ENCODE measurements around the gene CADPS2.

CADPS2 gene

DNA sequence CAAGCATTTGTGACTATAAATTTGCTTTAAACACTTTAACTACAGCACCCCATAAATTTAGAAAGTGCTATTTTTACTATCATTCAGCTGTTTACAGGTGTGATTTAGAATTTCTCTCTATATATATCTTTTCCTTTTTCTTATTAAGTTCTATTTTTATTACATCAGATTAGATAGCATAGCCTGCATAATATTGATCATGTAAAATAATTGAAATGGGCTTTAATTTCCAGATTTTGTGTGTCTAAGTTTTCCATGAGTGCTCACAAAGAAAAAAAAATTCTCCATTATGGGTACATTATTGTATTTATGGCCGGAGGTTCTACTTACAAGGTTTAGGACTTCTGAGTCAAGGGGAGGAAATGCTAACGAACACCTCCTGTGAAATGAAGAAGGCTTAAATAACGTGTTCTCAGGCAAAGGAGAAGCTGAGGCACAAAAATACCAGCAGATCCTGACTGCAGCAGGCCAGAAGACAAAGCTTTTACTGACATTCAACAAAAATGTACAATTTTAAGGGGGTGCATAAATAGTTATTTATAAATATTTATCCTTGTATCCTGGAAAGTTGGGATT, 301.5 kb downstream of the CADPS2 start:
- DNase-seq = no peak

DNA sequence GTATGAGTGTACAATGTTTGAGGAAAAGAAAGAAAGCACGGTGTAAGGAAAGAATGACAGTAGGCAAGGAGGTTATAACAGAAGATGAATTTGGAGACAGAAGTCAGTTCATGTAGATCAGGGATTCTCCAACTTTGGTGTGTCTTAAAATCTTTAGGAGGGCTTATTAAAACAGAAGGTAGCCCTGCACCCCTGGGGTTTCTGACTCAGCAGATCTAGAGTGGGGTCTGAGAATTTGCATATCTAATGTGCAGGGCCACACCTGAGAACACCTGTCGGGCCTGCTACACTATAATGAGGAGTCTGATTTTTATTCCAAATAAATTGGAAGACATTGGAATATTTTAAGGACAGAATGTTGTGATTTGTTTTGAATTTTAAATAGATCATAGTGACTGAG, 307.9 kb downstream of the CADPS2 start:
- no peak for DNase-seq

DNA sequence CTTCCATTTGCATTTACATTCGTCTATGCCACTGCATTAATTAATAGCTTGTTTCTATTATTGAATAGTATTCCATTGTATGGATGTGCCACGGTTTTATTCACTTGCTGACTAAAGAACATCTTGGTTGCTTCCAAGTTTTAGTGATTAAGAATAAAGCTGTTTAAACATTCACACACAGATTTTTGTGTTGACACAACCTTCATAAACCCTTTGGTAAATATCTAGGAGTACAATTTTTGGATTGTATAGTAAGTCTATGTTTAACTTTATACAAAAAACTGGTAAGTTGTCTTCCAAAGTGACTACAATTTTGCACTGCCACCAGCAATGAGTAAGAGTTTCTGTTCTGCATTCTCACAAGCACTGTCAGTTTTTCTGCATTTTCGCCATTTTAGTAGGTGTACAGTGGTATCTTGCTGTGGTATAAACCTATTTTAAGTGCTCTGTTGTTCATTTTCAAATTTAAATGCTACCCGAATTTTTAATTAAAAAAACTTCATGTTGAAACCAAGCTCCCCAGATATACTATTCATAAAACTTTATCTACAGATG, 308.7 kb downstream of the CADPS2 start:
- DNase-seq = no peak

DNA sequence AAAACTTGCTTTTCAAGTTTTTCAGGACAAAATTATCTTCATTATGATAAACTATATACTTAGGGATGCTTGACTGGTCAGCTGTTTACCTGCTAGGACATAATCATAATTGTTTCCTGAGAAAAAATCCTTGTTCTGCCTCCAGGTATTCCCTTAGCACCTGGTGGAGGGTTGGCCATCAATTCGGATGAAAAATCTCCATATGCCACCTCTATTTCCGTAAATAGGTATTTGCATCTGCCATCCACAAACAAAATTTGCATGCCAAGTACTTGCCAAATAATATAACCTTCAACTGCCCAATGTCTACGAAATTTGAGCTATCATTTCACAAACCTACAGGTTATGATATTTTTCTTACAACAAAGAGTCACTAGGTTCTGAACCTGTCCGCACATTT, 313.6 kb downstream of the CADPS2 start:
- DNase-seq = no peak

DNA sequence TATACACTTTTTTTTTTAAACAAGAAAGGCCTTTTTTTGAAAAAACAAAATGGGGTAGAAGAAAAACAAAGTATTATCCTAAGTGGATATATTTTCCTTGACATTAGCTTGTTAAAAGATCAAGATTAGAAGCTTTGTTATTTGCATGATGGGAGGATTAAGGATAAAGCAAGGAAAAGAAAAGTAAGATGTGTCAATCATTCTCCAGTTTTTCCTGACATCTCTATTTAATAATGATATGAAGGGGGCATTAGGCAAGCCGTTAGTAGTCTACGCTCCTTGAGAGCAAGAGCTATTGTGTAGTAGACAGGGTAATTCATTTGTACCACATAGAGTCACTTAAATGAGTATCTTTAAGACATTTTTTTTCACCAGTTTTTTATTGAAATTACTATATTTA, 324.9 kb downstream of the CADPS2 start:
- DNase-seq = no peak

DNA sequence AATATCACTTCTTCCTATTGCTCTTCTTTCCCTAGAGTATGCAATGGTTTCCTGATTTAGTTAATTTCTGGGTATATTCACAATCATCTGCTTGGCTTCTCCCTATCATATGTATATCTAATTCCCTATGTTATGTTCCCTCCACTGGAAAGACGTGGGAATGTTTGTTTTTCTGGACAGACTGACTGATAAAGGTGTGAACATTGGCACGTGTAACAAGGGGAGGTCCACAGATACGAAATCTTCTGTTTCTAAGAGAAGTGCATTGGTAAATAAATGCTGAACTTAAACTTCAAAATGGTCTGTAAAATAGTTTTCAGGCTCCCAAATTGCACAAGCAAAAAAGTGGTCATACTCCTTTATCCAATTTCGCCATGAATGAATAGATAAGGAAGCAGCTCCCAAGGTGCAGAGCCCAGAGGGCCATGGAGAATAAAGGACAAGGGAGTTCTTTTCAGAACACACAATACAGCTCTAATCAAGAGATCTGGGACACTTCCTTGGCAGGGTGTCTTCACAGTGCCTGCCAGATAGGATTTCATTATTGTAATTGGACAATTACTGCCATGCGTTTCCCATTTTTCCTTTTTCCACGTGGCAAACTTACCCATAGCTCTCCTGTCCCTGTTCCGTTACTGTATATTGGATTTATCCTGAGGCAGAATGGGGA, 329.3 kb downstream of the CADPS2 start:
- no peak for DNase-seq

DNA sequence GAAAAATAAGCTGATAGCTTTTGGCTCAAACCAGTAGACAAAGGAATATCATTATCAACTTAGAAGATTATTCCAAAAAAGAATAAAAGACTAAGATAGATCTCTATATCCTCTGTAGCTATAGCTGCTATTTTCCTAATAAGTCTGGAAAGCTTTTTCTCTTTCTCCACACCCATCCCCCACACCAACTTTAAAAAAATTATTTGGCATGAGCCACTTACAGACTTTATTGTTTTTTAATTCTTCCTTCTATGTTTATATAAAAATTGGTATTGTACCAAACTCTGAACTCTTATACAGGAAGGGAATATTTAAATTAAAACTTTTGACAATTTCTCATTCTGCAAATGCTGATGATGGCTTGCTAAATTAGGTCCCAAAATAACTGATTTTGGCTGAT, 330.0 kb downstream of the CADPS2 start:
- DNase-seq = no peak

DNA sequence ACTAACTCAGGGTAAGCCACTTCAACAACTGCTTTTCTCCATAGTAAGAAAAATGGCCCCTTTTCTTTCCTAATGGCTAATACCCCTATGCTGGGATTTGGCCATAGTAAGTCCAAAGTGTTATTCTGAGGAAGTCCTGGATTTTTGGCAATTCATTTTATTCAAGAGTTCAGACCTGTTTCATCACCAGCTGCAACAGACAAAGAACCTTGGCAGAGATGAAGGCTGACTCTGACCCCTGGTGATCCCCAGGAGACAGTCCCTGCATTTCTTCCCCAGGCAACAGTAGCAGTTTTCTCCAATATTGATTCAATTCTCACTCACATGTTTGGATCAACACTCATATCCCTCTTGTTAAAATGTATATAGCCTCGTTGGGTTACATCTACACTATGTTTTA, 332.5 kb downstream of the CADPS2 start:
- no peak for DNase-seq

DNA sequence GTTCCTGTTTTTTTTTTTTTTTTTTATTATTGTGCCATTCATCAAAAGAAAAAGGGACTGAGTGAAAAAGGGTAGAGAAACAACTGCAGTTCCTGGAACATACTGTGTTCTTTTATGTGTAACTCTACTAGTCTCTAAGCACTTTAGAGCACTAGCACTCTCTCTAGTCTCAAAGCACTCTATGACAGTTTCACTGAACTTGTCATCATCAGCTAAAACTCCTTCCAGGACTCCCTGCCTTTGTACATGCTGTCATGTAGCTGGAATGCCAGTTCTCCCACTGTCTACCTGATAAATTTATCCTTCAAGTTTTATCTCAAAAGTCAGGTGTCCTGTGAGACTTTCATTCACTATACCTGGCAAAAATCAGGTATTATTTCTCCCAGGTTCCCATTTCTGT, 333.5 kb downstream of the CADPS2 start:
- DNase-seq = no peak

DNA sequence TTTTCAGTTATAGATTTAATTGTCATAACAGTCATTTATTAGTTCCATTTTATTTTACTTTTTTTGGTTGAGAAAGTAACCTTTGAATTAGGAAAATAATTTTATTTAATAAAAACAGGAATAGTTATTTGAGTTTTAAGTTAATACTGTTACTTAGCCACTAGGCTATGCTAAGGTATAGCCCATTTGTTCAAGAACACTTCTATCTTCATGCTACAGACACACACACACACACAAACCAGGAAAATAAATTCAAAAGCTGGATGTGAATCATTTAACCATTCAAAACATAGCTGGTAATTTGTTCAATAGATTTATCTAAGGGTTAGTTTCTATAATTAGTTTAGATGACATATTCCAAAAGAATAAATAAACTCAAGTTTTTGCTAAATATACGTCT, 335.7 kb downstream of the CADPS2 start:
- no peak for DNase-seq

DNA sequence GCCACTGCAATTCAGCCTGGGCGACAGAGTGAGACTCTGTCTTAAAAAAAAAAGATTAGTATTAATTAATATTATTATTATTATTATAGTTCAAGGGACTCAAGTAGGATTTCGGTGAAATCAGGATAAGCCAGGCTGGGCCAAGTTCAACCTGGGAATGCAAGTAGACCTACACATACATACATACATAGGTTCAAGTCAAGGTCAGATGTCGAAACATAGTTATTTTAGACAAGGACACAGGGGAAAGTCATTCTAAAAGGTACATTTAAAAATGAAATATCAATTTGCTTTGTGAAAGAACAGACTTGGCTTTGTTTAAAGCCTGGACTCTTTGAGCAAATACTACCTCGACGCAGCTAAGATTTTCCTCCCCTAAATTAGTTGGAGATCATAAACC, 336.7 kb downstream of the CADPS2 start:
- no peak for DNase-seq

DNA sequence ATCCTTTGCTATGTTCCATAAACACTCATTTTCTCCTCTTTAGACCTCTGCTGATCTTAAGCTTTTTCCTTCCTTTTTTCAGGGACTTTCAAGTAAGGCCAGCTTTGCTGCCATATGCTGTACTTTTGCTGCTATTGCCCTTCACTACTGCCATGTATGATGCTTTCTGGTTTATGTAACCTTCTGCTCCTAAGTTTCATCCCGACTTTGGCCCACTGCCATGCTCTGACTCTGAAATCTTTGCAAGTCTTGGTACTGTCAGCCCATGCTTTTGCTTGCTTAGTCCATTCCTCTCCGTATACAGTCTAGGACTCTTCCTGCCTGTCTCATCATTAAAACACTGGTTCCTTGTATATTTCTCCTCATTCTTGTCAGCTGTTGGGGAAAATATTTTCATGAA, 339.8 kb downstream of the CADPS2 start:
- DNase-seq = no peak

DNA sequence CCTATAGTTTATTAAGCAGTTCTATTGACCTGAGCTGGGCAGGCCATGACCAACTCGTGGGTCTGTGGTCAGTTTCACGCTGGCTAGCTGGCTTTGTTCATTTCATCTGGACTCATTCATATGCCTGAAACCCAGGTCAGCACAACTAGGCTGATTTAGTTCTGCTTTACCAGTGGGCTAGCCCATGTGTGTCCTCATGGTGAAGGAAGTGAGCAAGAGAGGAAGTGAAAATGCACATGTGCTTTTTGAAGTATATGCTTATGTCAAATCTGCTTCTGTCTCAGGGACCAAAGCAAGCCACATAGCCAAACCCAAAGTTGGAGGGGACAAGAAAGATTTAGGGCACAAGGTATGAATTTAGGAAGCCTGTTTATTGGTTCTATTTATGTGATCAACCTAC, 341.8 kb downstream of the CADPS2 start:
- no peak for DNase-seq

DNA sequence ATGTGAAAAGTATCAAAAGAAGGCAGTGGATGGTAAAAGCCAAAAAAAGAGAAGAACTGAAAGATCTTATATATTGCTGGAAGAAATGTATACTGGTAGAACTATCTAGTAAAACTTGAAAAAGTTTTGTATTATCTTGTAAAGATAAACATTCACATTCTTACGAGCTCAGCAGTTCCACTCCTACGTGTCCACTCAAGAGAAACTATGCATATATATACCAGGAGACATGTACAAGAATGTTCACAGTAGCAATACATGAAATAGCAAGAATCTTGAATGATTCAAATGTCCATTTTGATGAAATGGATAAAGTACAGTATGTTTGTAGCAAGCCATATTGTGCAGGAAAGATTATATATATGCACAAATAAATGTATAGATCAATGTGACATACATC, 342.4 kb downstream of the CADPS2 start:
- DNase-seq = no peak

DNA sequence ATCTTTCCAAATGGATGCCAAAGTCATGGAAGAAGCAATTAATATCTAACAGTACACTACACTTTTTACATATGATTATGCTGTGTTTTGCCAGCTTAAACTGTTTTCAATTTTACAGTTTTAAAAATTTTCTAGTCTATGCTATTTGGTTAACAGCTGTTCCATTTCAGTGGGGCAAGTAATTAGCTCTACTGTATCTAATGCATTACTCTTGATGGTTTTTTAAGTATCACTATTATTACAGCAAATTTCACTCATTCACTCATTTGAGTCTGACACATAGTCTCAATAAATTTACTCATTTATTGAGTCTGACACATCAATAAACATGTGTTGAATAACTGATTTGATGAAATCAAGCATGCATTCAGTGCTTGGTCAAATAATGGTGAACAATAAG, 343.1 kb downstream of the CADPS2 start:
- DNase-seq = no peak

DNA sequence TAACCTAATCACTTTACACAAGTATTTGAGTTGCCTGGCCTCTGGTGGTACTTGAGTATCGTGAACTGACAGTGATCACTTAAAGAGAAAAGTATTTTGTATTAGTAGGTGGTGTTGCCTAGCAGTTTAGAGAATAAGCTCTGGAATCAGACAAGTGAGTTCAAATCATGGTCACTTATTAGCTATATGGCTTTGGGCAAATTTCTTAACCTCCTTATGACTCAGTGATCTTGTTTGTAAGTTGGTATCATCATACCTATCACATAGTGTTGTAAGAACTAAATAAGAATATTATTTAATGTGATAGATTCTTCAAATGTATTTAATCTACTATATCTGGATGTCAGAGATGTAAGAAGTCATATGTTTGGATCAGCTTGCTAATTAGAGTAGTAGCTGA, 351.2 kb downstream of the CADPS2 start:
- no peak for DNase-seq

DNA sequence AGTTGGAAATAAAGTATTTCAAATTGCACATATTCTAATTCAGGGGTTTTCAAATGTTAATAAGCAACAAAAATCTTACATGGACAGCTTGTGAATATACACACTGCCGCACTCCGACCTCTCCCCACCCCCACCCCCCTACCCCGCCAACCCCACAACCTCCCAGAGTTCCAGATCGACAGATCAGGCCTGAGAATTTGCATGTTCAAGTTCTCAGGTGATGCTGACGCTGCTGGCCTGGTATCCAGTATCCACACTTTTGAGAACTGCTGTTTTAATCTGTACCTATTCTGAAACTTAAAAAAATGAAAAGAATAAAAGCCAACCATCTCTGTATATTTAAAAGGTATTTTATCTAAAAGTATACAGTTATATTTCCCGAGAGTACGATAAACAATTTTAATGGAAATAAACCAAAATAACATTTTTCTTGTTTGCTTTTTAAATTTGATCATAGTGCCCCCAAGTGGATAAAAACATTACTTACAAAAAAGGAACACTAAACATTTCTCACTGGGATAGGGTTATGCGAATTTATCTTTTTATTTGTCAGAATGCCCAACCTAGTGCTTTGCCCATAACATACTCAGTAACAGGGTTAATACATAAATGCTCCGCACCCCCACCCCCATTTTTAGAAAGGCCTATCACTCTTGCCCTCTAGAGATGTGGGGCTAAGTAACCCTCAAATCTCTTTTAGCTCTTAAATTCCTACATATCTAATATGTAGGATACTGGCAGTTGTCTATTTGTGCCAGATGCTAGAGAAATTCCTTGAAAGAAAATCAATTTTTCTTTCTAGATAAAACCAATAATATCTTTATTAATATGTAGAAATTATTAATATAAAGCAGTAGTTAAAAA, 353.6 kb downstream of the CADPS2 start:
- no peak for DNase-seq

DNA sequence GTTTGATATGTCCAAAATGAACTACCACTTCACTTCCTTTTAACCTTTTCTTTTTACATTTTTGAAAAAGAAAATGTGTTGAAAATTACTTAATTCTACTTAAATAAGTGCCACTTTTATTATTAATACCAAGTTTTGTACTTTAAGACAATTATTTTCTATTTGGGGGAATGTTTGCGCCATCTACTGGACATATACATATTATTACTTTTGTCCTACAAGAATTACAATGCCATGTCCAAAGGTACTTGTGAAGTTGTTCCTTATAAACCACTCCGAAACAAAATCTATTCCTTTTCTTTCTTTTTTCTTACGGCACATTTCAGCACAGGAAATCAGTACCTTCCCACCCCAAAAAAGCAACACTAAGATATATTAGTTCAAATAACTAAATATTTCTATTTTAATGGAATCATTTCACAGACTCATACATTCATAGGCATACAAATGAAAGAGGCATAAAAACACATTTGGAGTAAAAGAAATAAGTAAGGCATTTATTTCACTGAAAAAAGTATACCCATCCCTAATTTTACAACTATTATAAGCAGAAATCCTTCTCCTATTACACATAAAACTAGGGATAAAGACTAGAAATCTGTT, 357.3 kb downstream of the CADPS2 start:
- DNase-seq = peak; percentile 19

DNA sequence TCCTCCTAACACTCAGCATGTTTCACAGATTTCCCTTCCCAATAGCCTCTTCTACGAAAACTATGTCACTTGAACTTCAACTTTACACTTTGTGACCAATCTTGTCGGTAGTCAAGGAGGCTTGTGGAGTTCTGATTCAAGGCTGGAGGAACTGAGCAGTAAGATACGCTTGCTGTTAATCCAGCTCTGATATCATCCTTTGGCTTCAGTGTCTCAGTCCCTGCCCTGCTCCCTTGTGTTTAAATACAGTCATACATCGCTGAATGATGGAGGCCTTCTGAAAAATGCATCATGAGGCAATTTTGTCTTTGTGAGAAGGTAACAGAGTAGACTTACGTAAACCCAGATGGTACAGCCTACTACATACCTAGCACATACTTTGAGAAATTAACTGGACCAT, 360.9 kb downstream of the CADPS2 start:
- no peak for DNase-seq

DNA sequence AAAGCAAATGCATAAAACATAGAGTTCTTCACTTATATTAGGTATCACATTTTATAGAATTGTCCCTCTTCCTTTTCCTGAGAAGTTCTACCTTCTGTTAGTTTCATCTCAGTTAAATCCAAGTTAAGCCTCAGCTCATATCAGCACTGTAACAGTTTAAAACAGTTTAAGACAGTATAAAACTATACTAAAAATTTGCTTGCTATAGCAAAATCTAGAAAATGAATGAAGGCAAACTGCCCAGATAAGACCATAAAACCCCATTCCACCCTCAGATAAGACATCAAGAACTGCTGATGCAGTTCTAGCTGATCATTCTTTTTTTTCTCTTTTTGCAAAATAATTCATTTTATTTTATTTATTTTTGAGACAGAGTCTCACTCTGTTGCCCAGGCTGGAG, 364.5 kb downstream of the CADPS2 start:
- no peak for DNase-seq

DNA sequence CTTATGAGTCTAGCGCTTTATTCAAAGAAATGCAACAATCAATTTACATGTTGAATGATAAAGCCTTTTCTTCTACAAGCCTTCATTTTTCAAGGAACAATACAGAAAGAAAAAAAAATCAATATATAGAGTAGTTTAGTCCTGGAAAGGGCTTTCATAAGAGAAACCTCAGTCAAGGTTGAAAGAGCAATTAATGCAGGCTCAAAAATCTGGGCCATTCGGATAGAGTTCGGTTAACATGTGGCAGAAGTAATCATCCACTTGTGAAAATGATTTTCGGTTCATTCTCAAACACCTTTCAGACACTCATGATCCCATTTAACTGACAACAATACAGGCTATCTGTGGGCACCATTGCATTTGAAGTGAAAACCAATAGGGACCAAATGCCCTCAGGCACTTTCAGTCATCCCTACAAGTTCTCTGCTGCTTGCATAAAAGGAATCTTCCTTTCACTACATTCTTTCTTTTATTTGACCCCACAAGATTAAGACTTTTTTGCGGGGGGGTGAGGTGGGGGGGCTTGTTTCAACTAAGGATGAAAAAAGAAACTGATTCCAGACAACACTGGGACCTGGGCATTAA, 365.2 kb downstream of the CADPS2 start:
- DNase-seq = no peak

DNA sequence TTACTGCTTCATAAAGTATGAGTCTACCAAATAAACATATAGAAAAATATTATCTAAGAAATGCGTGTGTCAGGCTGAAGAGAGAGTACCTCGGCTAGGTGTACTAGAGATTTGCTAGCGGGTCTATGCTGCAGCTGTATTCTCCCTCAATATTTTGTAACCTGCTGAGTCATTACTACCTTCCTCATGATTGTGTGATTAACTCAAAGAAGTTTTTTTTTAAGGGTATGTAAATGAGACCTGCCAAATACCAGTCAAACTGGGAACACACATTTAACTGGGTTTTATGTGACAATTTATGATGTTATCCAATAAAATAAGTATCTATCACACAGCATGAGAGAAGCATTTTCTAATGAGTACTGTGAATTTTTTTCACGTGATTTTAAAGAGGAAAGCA, 367.8 kb downstream of the CADPS2 start:
- DNase-seq = no peak

DNA sequence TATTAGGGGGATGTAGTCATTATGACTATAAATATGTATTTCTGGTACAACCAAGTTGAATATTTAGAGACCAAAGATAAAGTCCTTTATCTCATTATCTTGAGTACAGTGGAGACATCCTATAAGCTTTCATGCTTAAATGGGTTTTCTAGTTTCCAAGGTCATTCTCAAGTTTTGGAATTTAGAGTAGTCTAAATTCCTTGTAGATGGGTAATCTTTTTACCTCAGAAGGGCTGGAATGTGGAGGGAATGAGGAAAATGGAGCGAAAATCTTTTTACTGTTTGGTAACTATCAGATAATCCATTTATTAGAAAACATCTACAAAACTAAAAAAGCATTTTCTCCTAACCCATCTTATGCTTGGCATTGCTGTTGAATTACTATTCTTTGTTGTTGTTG, 368.7 kb downstream of the CADPS2 start:
- no peak for DNase-seq

Data from fibroblast of skin of right quadriceps (primary cell).